ENCODE measurements around the gene MMP20. TPM values are rescaled to one million over a fixed set of nuclear protein-coding genes. Genes with fewer than 3 reads are reported as not detected.

Gene MMP20
- total RNA-seq, 1 experiment from 2014 or later = not detected

DNA sequence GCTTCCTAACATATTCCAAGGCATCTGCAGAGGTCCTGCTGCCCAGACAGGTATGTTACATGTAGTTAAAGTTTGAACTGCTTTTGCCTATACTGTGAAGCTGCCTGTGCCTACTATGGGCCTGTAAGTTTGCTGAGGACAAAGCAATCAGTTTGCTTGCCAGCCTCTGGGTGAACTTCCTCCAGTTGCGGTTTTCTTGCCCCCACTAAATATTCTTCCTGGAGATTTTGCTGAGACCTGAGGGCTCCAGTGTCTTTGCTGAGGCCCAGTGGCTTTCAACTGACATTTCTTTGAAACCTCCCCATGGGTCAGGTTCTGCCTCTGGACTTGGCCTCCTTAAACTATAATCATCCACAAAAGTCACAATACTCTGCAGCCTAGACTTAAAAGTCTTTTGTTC lies 29.6 kb upstream of the MMP20 start:
- H3K4ac ChIP-seq (ENCODE audit: low read depth, low read length) = no peak overlapping the region
- H2BK20ac ChIP-seq (ENCODE audit: low read depth, low read length, poor library complexity, severe bottlenecking) = no peak overlapping the region
- no peak overlapping the region for H3K18ac ChIP-seq (ENCODE audit: insufficient read length, low read depth, low read length)
- no peaks in the 10 kb centered on the region for H3K27me3 ChIP-seq (ENCODE audit: insufficient read depth, low read length)
- H3K4me2 ChIP-seq (ENCODE audit: insufficient read depth, insufficient read length, low read length) = no peak overlapping the region
- Mint-ChIP-seq H3K9me3 (peaks cover 3% of the 10 kb centered on the region in 2 experiments; a peak in 2 of 5 replicates), H3K4me3 (no peak overlapping the region), H3K27me3 (ENCODE audit: low read depth) (no peaks in the 10 kb centered on the region), H3K36me3 (ENCODE audit: insufficient read depth in 1 of 3, low read depth in 3 of 3) (no peaks in the 10 kb centered on the region; a peak in 1 of 7 replicates), H3K27ac (no peak overlapping the region), H3K4me1 (no peaks in the 10 kb centered on the region)
- no peaks in the 10 kb centered on the region for H4K20me1 ChIP-seq (ENCODE audit: control insufficient read depth, insufficient read depth, insufficient read length)
- H3T11ph ChIP-seq (ENCODE audit: low read length) = no peak overlapping the region
- H4K8ac ChIP-seq (replicated peaks; ENCODE audit: insufficient read length, low read depth, low read length) = no peak overlapping the region
- no peaks in the 10 kb centered on the region for H3K4me1 ChIP-seq (ENCODE audit: insufficient read depth, low read length)
- no peak overlapping the region for H2BK5ac ChIP-seq (ENCODE audit: insufficient read length, low read length)
- no peak overlapping the region for H3K23ac ChIP-seq (ENCODE audit: insufficient read length, low read depth, low read length)
- H3K9me3 ChIP-seq (ENCODE audit: control insufficient read depth, low read depth, low read length) = no peaks in the 10 kb centered on the region
- TF ChIP-seq, protein P1, sequence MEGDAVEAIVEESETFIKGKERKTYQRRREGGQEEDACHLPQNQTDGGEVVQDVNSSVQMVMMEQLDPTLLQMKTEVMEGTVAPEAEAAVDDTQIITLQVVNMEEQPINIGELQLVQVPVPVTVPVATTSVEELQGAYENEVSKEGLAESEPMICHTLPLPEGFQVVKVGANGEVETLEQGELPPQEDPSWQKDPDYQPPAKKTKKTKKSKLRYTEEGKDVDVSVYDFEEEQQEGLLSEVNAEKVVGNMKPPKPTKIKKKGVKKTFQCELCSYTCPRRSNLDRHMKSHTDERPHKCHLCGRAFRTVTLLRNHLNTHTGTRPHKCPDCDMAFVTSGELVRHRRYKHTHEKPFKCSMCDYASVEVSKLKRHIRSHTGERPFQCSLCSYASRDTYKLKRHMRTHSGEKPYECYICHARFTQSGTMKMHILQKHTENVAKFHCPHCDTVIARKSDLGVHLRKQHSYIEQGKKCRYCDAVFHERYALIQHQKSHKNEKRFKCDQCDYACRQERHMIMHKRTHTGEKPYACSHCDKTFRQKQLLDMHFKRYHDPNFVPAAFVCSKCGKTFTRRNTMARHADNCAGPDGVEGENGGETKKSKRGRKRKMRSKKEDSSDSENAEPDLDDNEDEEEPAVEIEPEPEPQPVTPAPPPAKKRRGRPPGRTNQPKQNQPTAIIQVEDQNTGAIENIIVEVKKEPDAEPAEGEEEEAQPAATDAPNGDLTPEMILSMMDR (conservative IDR thresholded peaks at IDR 0.05) = no peak
- no peak overlapping the region for H3K9ac ChIP-seq (ENCODE audit: extremely low read depth, insufficient read length, low read length)
- no peak overlapping the region for H2BK120ac ChIP-seq (ENCODE audit: low read depth, low read length, poor library complexity, severe bottlenecking)
- H4K91ac ChIP-seq (ENCODE audit: insufficient read length, low read depth, low read length) = no peak overlapping the region
- no peak overlapping the region for H4K5ac ChIP-seq (ENCODE audit: insufficient read length, low read depth, low read length)
- no CpG with 5 or more reads among the region's 1 CpG for WGBS (ENCODE audit: extremely low coverage, insufficient read length, low lambda C conversion rate)
- no peaks in the 10 kb centered on the region for H3K23me2 ChIP-seq (ENCODE audit: insufficient read length, low read depth, low read length, poor library complexity, severe bottlenecking)
- no peaks in the 10 kb centered on the region for H3K79me2 ChIP-seq (ENCODE audit: insufficient read depth, low read length)
- no peak overlapping the region for H2AFZ ChIP-seq (ENCODE audit: low read length)
- no peak overlapping the region for H2BK15ac ChIP-seq (ENCODE audit: low read depth, low read length)
- no peak overlapping the region for H3K56ac ChIP-seq (ENCODE audit: insufficient read length, low read depth, low read length)
- H3K79me1 ChIP-seq (ENCODE audit: insufficient read depth, low read depth, low read length, poor library complexity, severe bottlenecking) = no peaks in the 10 kb centered on the region
- DNase-seq = no peak
- H3K14ac ChIP-seq (ENCODE audit: insufficient read depth, low read length) = no peak overlapping the region
- no peak overlapping the region for H2BK12ac ChIP-seq (ENCODE audit: insufficient read length, low read depth, low read length)
- H3K27ac ChIP-seq (ENCODE audit: insufficient read length, low read depth, low read length) = no peak overlapping the region
- H2AK5ac ChIP-seq (ENCODE audit: insufficient read length, low read length) = no peak overlapping the region

Measured in H9 (cell line).